Measurements from ENCODE around the gene QRFP.

- TF ChIP-seq POLR2A (IDR thresholded peaks at IDR 0.05) (no peak), CTCF (IDR thresholded peaks at IDR 0.05) (no peak), POLR2AphosphoS5 (IDR thresholded peaks at IDR 0.05) (no peak)
Measured at GRCh38 chr9:130880599-130881220, 15.9 kb downstream of the QRFP start.

Data from suprapubic skin (tissue), 4 donors.